Thyroid gland (tissue), 4 donors: Measurements from ENCODE around the gene LGR4.

ENCODE experiments used
- CTCF ChIP-seq, 6 experiments: fragments of 200-600 bp in 3 of 6; fragments of 450-650 bp in 3 of 6; sonication (generic) in 3 of 6; IDR thresholded peaks; one replicate each; pipeline ENCODE4 v1.5.1; 2016 to 2019; ENCODE audit warnings: antibody characterized with exemption in 6 of 6, mild to moderate bottlenecking in 2 of 6, inconsistent platforms in 1 of 6, moderate library complexity in 1 of 6
- POLR2A ChIP-seq, 2 donors: fragments of 450-650 bp; IDR thresholded peaks; one replicate each; pipeline ENCODE4 v1.6.1; 2017; ENCODE audit warnings: antibody characterized with exemption in 2 of 2, mild to moderate bottlenecking in 2 of 2, moderate library complexity in 1 of 2

GRCh38 chr11:27509908-27510307, 37.3 kb upstream of the LGR4 start:
- no peak for TF ChIP-seq CTCF (IDR thresholded peaks at IDR 0.05)
- TF ChIP-seq POLR2A (IDR thresholded peaks at IDR 0.05) = no peak
